Measurements from ENCODE around the gene GPD1L.

GRCh38 chr3:32166654-32167053 is 60.2 kb downstream of the GPD1L start:
- TF ChIP-seq CTCF (IDR thresholded peaks at IDR 0.05; ENCODE audit: low read depth, low read length) = no peak
- no peak for TF ChIP-seq EZH2phosphoT487 (IDR thresholded peaks at IDR 0.05; ENCODE audit: low read depth)

Data from OCI-LY3 (cell line).